ENCODE measurements around the gene CRADD. TPM values are rescaled to one million over a fixed set of nuclear protein-coding genes. Genes with fewer than 3 reads are reported as not detected.
A peak's percentile ranks its signal among the peaks of the same experiment; 100 is the strongest.

The CRADD gene
- total RNA-seq, 1 donor from 2014 or later: 18.8 TPM

DNA sequence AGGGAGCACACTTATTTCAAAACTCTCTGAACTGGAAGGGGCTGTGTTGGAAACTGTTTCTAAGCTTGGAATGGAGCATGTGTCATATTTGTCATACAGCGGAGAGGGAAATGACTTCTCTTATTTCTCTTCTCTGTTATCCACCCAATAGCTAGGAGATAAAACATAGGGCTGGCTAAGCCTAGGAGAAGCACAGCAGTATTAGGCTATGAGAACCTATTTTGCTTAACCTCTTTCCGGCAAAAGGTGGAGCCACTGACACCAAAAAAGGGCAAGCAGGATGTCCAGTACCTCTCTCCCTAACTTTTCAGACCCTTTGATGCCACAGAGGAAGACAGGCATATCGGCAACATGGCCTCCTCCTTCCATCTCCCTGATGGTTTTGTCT is 148.3 kb downstream of the CRADD start:
- Mint-ChIP-seq H3K4me1 (ENCODE audit: low read depth, unreplicated experiment) (peaks cover 29% of the 10 kb centered on the region), H3K27ac (ENCODE audit: unreplicated experiment) (no peak overlapping the region), H3K36me3 (ENCODE audit: unreplicated experiment) (no peaks in the 10 kb centered on the region)

DNA sequence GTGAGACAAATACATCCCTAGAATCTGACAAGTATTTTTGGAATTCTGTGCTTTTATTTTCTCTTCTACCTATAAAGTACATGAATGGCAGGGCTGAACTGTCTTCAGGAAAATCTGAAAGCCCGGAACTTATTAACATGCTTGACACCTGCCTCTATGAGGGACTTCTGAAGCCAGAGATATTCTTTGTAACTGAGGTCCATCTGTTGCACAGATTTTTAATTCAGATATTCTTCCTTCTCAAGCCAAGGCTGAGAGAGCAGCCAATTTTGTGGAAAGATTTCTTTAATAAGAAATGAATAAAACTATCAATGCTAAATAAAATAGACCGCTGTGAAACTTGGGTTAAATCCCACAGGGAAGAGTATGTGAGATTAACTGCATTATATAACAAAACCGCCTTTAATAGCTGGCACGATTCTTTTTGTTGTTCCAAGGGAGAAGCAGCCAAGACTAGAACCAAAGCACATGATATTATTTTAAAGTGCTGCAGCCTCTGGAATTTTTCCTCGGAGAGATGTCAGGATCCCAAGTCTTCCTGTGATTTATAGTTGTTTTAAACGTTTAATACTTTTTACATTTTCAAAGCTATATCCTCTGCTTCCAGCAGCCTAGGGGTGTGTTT is 148.9 kb downstream of the CRADD start:
- peaks cover 4% of the 10 kb centered on the region for H3K9me3 Mint-ChIP-seq (ENCODE audit: unreplicated experiment)
- H3K4me1 Mint-ChIP-seq (ENCODE audit: low read depth, unreplicated experiment): peaks cover 24% of the 10 kb centered on the region
- H3K36me3 Mint-ChIP-seq (ENCODE audit: unreplicated experiment): no peaks in the 10 kb centered on the region
- TF ChIP-seq, protein P1, sequence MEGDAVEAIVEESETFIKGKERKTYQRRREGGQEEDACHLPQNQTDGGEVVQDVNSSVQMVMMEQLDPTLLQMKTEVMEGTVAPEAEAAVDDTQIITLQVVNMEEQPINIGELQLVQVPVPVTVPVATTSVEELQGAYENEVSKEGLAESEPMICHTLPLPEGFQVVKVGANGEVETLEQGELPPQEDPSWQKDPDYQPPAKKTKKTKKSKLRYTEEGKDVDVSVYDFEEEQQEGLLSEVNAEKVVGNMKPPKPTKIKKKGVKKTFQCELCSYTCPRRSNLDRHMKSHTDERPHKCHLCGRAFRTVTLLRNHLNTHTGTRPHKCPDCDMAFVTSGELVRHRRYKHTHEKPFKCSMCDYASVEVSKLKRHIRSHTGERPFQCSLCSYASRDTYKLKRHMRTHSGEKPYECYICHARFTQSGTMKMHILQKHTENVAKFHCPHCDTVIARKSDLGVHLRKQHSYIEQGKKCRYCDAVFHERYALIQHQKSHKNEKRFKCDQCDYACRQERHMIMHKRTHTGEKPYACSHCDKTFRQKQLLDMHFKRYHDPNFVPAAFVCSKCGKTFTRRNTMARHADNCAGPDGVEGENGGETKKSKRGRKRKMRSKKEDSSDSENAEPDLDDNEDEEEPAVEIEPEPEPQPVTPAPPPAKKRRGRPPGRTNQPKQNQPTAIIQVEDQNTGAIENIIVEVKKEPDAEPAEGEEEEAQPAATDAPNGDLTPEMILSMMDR (IDR thresholded peaks at IDR 0.05; ENCODE audit: partially characterized antibody, unreplicated experiment): no peak
- H3K4me3 Mint-ChIP-seq (ENCODE audit: unreplicated experiment): peak overlapping the region; percentile 10
- H3K27ac Mint-ChIP-seq (ENCODE audit: unreplicated experiment): no peak overlapping the region
- no peak for DNase-seq
- H3K27me3 Mint-ChIP-seq (ENCODE audit: unreplicated experiment): peaks cover 2% of the 10 kb centered on the region

More for the DNA sequence above, 148.3 kb downstream of the CRADD start:
- TF ChIP-seq, protein P1 (IDR thresholded peaks at IDR 0.05; ENCODE audit: partially characterized antibody, unreplicated experiment): no peak
- peaks cover 4% of the 10 kb centered on the region for H3K9me3 Mint-ChIP-seq (ENCODE audit: unreplicated experiment)
- no peak for DNase-seq
- H3K27me3 Mint-ChIP-seq (ENCODE audit: unreplicated experiment): peaks cover 2% of the 10 kb centered on the region
- peak overlapping the region; percentile 10 for H3K4me3 Mint-ChIP-seq (ENCODE audit: unreplicated experiment)

DNA sequence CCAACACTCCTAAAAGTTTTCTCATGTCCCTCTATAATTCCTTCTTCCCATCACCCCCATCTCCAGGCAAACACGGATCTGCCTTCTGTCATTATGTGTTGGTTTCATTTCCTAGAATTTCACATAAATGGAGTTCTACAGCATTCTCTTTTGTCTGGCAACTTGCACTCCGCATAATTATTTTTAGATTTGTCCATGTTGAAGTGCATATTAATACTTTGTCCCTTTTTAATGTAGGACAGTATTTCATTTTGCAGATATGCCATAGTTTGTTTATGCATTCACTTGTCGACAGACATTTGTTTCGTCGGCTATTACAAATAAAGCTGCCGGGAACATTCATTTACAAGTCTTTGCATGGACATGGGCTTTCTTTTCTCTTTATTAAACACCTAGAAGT is 150.0 kb downstream of the CRADD start:
- H3K27me3 Mint-ChIP-seq (ENCODE audit: unreplicated experiment): no peaks in the 10 kb centered on the region
- DNase-seq: no peak
- H3K4me3 Mint-ChIP-seq (ENCODE audit: unreplicated experiment): no peak overlapping the region
- peaks cover 2% of the 10 kb centered on the region for H3K9me3 Mint-ChIP-seq (ENCODE audit: unreplicated experiment)
- no peaks in the 10 kb centered on the region for H3K36me3 Mint-ChIP-seq (ENCODE audit: unreplicated experiment)
- peaks cover 22% of the 10 kb centered on the region for H3K4me1 Mint-ChIP-seq (ENCODE audit: low read depth, unreplicated experiment)
- TF ChIP-seq, protein P1 (IDR thresholded peaks at IDR 0.05; ENCODE audit: partially characterized antibody, unreplicated experiment): no peak
- H3K27ac Mint-ChIP-seq (ENCODE audit: unreplicated experiment): no peak overlapping the region

DNA sequence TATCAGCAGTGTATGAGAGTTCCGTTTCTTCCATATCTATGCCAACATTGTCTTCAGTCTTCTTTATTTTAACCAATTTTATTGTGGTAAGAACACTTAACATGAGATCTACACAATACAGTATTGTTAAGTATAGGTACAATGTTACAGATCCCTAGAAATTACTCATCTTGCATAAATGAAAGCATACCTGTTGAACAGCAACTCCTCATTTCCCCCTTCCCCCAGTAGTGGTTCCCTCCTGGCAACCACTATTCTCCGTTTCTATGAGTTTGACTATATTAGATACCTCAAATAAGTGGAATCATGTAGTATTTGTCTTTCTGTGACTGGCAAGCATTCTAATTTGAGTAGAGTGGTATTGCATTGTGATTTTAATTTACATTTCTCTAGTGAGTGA is 150.5 kb downstream of the CRADD start:
- Mint-ChIP-seq H3K27ac (ENCODE audit: unreplicated experiment) (peak overlapping the region; percentile 24), H3K36me3 (ENCODE audit: unreplicated experiment) (no peaks in the 10 kb centered on the region), H3K9me3 (ENCODE audit: unreplicated experiment) (peaks cover 2% of the 10 kb centered on the region), H3K27me3 (ENCODE audit: unreplicated experiment) (no peaks in the 10 kb centered on the region), H3K4me1 (ENCODE audit: low read depth, unreplicated experiment) (peaks cover 17% of the 10 kb centered on the region), H3K4me3 (ENCODE audit: unreplicated experiment) (no peak overlapping the region)
- DNase-seq: no peak
- TF ChIP-seq, protein P1 (IDR thresholded peaks at IDR 0.05; ENCODE audit: partially characterized antibody, unreplicated experiment): no peak

DNA sequence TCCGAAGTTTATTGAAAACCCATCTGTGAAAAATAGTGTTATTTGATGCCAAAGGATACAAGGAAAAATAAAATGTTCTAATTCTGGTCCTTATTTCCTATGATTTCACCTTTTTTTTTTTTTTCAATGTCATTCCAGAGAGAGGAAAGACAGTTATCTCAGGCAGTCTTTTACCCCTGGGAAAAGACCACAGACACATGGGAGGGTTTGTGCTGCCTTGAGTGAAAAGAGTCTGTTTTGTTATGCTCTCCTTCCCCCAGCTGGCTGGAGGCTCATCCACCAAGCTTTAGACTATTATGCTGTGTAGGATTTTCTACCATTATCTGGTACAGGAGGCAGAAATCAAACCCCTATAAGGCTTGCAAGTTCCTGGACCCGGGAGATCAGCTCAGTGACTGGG is 151.8 kb downstream of the CRADD start:
- Mint-ChIP-seq H3K36me3 (ENCODE audit: unreplicated experiment) (no peaks in the 10 kb centered on the region), H3K9me3 (ENCODE audit: unreplicated experiment) (peaks cover 2% of the 10 kb centered on the region), H3K27ac (ENCODE audit: unreplicated experiment) (peak overlapping the region; percentile 40), H3K4me3 (ENCODE audit: unreplicated experiment) (peak overlapping the region; percentile 26), H3K27me3 (ENCODE audit: unreplicated experiment) (no peaks in the 10 kb centered on the region), H3K4me1 (ENCODE audit: low read depth, unreplicated experiment) (peaks cover 17% of the 10 kb centered on the region)
- no peak for DNase-seq
- TF ChIP-seq, protein P1 (IDR thresholded peaks at IDR 0.05; ENCODE audit: partially characterized antibody, unreplicated experiment): no peak
